ENCODE results near the gene CDADC1. TPM values are rescaled to one million over a fixed set of nuclear protein-coding genes. Genes with fewer than 3 reads are reported as not detected.

CDADC1 gene
- 6.3 TPM for polyA plus RNA-seq (2013, experiment 1 of 2)
- polyA plus RNA-seq (2013, experiment 2 of 2), result 5.2 TPM

- WGBS, 2 experiments (ENCODE audit: insufficient coverage in 2 of 2), result 0% methylated on average over 48 to 56 of the region's 56 CpGs
- Histone ChIP-seq H3K36me3 (ENCODE audit: control insufficient read depth, insufficient read depth, low read length) (no peaks in the 10 kb centered on the region), H3K27ac (ENCODE audit: low read depth, low read length, severe bottlenecking) (peak within 1 kb of the TSS; percentile 70), H3K9me3 (ENCODE audit: control insufficient read depth, low read length) (no peaks in the 10 kb centered on the region), H3K4me1 (ENCODE audit: control insufficient read depth, insufficient read depth, low read length, poor library complexity, severe bottlenecking) (peaks cover 9% of the 10 kb centered on the region), H3K4me3 (ENCODE audit: extremely low read depth, insufficient read depth, low read length, poor library complexity, severe bottlenecking) (peak within 1 kb of the TSS; percentile 75)
Measured at GRCh38 chr13:49247643-49248621, at the start of gene CDADC1. Gene CDADC1 (plus strand): TSS chr13:49247925. CDS start chr13:49248038, 113 bp downstream.

DNA sequence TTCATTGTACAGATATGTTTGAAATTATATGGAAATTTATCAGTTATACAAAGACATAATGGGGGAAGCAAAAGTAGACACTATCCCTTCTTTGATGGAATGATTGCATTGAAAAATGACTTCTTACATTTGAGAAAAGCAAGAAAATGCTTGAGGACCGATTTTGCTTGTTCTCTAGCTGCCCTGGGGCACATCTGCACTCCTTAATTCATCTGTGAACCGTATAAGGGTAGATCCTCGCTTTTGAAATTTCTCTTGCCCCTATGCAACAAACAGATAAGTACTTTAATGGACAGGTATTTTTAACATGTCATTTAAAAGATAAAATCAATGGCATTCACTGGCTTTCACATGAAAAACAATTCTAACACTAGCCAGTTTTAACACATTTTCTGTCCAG, 41.1 kb upstream of the CDADC1 start:
- Histone ChIP-seq H3K27ac (ENCODE audit: low read depth, low read length, severe bottlenecking) (no peak overlapping the region), H3K36me3 (ENCODE audit: control insufficient read depth, insufficient read depth, low read length) (peaks cover 59% of the 10 kb centered on the region), H3K9me3 (ENCODE audit: control insufficient read depth, low read length) (no peaks in the 10 kb centered on the region), H3K4me1 (ENCODE audit: control insufficient read depth, insufficient read depth, low read length, poor library complexity, severe bottlenecking) (no peaks in the 10 kb centered on the region), H3K4me3 (ENCODE audit: extremely low read depth, insufficient read depth, low read length, poor library complexity, severe bottlenecking) (no peak overlapping the region)
- WGBS, 2 experiments (ENCODE audit: insufficient coverage in 2 of 2), result 100% methylated on average over 1 of the region's 3 CpGs

DNA sequence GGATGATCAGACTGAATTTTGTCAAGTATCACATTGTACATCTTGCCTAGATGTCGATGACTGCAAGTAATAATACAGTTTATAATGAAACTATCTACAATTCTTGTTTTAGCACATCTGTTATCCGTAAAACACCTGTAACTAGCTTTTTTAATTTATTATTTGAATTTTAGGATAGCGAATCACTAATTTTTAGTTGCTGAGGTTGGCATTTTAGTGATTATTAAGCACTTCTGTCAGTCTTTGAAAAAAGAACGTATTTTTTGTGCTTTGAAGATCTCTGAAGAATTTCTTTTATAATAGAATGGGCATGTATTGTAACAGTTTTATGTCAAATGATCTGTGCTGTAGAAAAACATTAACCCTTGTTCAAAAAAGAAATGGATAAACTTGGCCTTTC, 39.1 kb upstream of the CDADC1 start:
- Histone ChIP-seq H3K36me3 (ENCODE audit: control insufficient read depth, insufficient read depth, low read length) (peaks cover 53% of the 10 kb centered on the region), H3K9me3 (ENCODE audit: control insufficient read depth, low read length) (no peaks in the 10 kb centered on the region), H3K4me3 (ENCODE audit: extremely low read depth, insufficient read depth, low read length, poor library complexity, severe bottlenecking) (no peak overlapping the region), H3K4me1 (ENCODE audit: control insufficient read depth, insufficient read depth, low read length, poor library complexity, severe bottlenecking) (no peaks in the 10 kb centered on the region), H3K27ac (ENCODE audit: low read depth, low read length, severe bottlenecking) (no peak overlapping the region)
- 100% methylated on average over 1 of the region's 4 CpGs; no CpG with 5 or more reads in 1 of the 2 experiments for WGBS, 2 experiments (ENCODE audit: insufficient coverage in 2 of 2)

DNA sequence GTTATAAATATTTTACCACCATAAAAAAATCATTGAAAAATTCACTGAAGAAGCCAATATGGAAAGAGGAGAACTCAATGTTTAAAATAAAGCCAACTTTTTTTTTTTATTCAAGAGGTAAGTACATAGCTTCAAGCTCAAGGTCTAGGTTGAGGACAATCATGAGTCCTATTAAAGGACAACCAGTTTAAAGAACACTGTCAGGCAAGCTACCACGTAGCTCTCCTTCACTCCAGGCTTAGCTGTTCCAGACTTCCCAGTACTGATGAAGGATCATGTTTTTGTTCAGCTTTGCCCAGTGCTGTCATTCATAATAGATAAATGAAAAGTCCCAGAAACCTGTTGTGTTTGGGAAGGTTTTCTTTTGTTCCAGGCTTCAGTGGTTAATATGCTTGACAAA, 37.6 kb upstream of the CDADC1 start:
- Histone ChIP-seq H3K27ac (ENCODE audit: low read depth, low read length, severe bottlenecking) (no peak overlapping the region), H3K9me3 (ENCODE audit: control insufficient read depth, low read length) (no peaks in the 10 kb centered on the region), H3K4me1 (ENCODE audit: control insufficient read depth, insufficient read depth, low read length, poor library complexity, severe bottlenecking) (no peaks in the 10 kb centered on the region), H3K4me3 (ENCODE audit: extremely low read depth, insufficient read depth, low read length, poor library complexity, severe bottlenecking) (no peak overlapping the region), H3K36me3 (ENCODE audit: control insufficient read depth, insufficient read depth, low read length) (peaks cover 42% of the 10 kb centered on the region)
- 88 to 100% methylated on average over 1 of the region's 1 CpG for WGBS, 2 experiments (ENCODE audit: insufficient coverage in 2 of 2)

GRCh38 chr13:49210669-49211068, 37.1 kb upstream of the CDADC1 start:
- Histone ChIP-seq H3K36me3 (ENCODE audit: control insufficient read depth, insufficient read depth, low read length) (peaks cover 39% of the 10 kb centered on the region), H3K27ac (ENCODE audit: low read depth, low read length, severe bottlenecking) (no peak overlapping the region), H3K4me3 (ENCODE audit: extremely low read depth, insufficient read depth, low read length, poor library complexity, severe bottlenecking) (no peak overlapping the region), H3K9me3 (ENCODE audit: control insufficient read depth, low read length) (no peaks in the 10 kb centered on the region), H3K4me1 (ENCODE audit: control insufficient read depth, insufficient read depth, low read length, poor library complexity, severe bottlenecking) (no peaks in the 10 kb centered on the region)
- WGBS, 2 experiments (ENCODE audit: insufficient coverage in 2 of 2), result 97 to 100% methylated on average over 4 to 5 of the region's 5 CpGs

DNA sequence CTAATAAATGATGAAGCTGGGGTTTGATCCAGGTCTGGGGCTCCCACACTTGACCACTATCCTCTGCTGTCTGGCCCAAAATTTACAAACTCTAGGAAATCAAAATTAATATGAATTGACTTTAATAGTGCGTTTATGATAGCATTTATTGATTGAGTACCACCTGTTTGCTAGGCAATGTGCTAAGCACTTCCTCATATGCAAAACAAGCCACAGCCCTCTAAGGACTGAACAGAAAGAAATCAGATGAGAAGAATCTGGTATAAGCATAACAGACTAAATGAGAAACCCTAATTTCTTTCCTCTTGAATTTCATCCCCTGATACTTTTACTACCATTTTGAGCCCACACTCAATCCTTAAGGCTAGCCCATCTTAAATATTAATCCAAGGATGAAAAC, 34.2 kb upstream of the CDADC1 start:
- Histone ChIP-seq H3K9me3 (ENCODE audit: control insufficient read depth, low read length) (no peaks in the 10 kb centered on the region), H3K36me3 (ENCODE audit: control insufficient read depth, insufficient read depth, low read length) (peaks cover 18% of the 10 kb centered on the region), H3K27ac (ENCODE audit: low read depth, low read length, severe bottlenecking) (no peak overlapping the region), H3K4me1 (ENCODE audit: control insufficient read depth, insufficient read depth, low read length, poor library complexity, severe bottlenecking) (no peaks in the 10 kb centered on the region), H3K4me3 (ENCODE audit: extremely low read depth, insufficient read depth, low read length, poor library complexity, severe bottlenecking) (no peak overlapping the region)
- no CpG with 5 or more reads among the region's 1 CpG for WGBS, 2 experiments (ENCODE audit: insufficient coverage in 2 of 2)

DNA sequence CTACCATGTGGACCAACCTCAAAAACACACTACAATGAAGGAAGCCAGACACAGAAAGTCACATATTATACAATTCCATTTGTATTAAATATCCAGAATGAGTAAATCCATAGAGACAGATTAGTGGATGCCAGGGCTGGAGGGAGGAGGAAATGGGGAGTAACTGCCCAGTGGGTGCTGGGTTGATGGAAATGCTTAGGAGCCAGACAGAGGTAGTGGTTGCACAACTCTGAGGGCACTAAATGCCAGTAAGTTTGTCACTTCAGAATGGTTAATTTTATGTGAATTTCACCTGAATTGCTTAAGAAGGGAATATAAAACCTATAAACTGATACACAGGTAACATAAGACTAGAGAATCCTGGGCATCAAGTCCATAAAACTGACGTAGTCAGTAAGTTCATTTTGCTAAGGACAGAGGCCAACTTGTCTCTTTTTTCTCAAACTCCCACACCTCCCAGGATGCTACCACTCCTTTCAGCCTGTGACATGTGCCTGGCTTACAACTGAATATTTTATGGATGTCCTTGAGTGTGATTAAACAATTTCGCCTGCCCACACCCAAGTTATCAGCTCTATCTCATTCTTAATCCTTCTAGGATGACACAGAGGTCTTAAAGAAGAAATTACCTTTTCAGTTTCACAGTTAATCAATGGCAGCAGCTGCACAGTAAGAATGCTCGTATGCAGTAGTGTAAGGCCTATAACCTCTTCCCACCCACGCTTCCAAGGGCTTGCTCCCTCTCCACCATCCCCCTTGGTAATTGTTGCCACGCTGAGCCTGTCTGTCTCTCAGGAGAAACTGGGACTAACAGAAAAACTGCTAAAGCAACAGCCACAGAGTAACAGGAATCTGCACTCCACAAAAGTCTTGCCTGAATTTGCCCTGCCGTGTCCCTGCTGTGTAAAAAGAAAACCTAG, 33.5 kb upstream of the CDADC1 start:
- Histone ChIP-seq H3K27ac (ENCODE audit: low read depth, low read length, severe bottlenecking) (no peak overlapping the region), H3K4me3 (ENCODE audit: extremely low read depth, insufficient read depth, low read length, poor library complexity, severe bottlenecking) (no peak overlapping the region), H3K4me1 (ENCODE audit: control insufficient read depth, insufficient read depth, low read length, poor library complexity, severe bottlenecking) (no peaks in the 10 kb centered on the region), H3K9me3 (ENCODE audit: control insufficient read depth, low read length) (no peaks in the 10 kb centered on the region), H3K36me3 (ENCODE audit: control insufficient read depth, insufficient read depth, low read length) (peaks cover 18% of the 10 kb centered on the region)
- 67 to 85% methylated on average over 4 to 5 of the region's 6 CpGs for WGBS, 2 experiments (ENCODE audit: insufficient coverage in 2 of 2)

DNA sequence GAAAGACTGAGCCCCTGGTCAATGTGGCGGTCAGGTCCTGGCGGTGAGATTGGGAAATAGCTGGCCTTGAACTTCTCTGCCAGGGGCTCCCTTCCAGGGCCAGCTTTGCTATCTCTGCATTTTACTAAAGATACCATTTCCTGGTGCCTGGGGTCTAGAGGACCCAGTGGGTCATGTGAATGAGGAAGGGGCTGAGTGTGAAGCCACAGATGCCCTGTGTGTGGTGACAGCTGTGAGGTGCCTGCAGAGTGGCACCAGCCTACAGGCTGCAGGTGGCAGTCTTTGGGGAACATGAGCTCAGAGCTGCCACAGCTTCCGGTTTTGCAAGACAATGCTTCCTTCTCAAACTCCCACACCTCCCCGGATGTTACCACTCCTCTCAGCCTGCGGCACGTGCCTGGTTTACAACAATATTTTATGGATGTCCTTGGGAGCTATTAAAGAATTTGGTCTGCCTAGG, 32.8 kb upstream of the CDADC1 start:
- Histone ChIP-seq H3K27ac (ENCODE audit: low read depth, low read length, severe bottlenecking) (no peak overlapping the region), H3K4me1 (ENCODE audit: control insufficient read depth, insufficient read depth, low read length, poor library complexity, severe bottlenecking) (no peaks in the 10 kb centered on the region), H3K9me3 (ENCODE audit: control insufficient read depth, low read length) (no peaks in the 10 kb centered on the region), H3K4me3 (ENCODE audit: extremely low read depth, insufficient read depth, low read length, poor library complexity, severe bottlenecking) (no peak overlapping the region), H3K36me3 (ENCODE audit: control insufficient read depth, insufficient read depth, low read length) (peaks cover 15% of the 10 kb centered on the region)
- WGBS, 2 experiments (ENCODE audit: insufficient coverage in 2 of 2), result 69 to 83% methylated on average over 3 to 5 of the region's 6 CpGs

GRCh38 chr13:49216334-49216733, 31.4 kb upstream of the CDADC1 start:
- Histone ChIP-seq H3K4me1 (ENCODE audit: control insufficient read depth, insufficient read depth, low read length, poor library complexity, severe bottlenecking) (peaks cover 4% of the 10 kb centered on the region), H3K36me3 (ENCODE audit: control insufficient read depth, insufficient read depth, low read length) (peaks cover 5% of the 10 kb centered on the region), H3K4me3 (ENCODE audit: extremely low read depth, insufficient read depth, low read length, poor library complexity, severe bottlenecking) (no peak overlapping the region), H3K9me3 (ENCODE audit: control insufficient read depth, low read length) (no peaks in the 10 kb centered on the region), H3K27ac (ENCODE audit: low read depth, low read length, severe bottlenecking) (no peak overlapping the region)
- WGBS, 2 experiments (ENCODE audit: insufficient coverage in 2 of 2), result 100% methylated on average over 2 of the region's 6 CpGs; no CpG with 5 or more reads in 1 of the 2 experiments

GRCh38 chr13:49217962-49218492, 29.7 kb upstream of the CDADC1 start:
- no peaks in the 10 kb centered on the region for H3K36me3 ChIP-seq (ENCODE audit: control insufficient read depth, insufficient read depth, low read length)
- H3K4me3 ChIP-seq (ENCODE audit: extremely low read depth, insufficient read depth, low read length, poor library complexity, severe bottlenecking), result no peak overlapping the region
- H3K27ac ChIP-seq (ENCODE audit: low read depth, low read length, severe bottlenecking), result no peak overlapping the region
- H3K9me3 ChIP-seq (ENCODE audit: control insufficient read depth, low read length), result no peaks in the 10 kb centered on the region
- WGBS, 2 experiments (ENCODE audit: insufficient coverage in 2 of 2), result 51 to 63% methylated on average over 17 of the region's 17 CpGs
- H3K4me1 ChIP-seq (ENCODE audit: control insufficient read depth, insufficient read depth, low read length, poor library complexity, severe bottlenecking), result peaks cover 4% of the 10 kb centered on the region
